Body of pancreas (tissue), 4 donors: ENCODE results near the gene ESYT2. TPM values are rescaled to one million over a fixed set of nuclear protein-coding genes. Genes with fewer than 3 reads are reported as not detected.

Source experiments
- ATAC-seq: fragments of 150-250 bp; one replicate; pipeline ENCODE4 v1.9.1; 2016
- DNase-seq, 4 donors: peaks; one replicate each; pipeline ENCODE4 v3.0.0-alpha.2; 2019
- H3K27ac ChIP-seq, 4 donors: fragments of 200-600 bp; sonication (generic); 1 replicate in 3 of 4; 2 replicates in 1 of 4; pipeline versions ENCODE4 v1.5.1 to v1.6.1; 2016 to 2019; ENCODE audit warnings: mild to moderate bottlenecking in 1 of 4, mixed read lengths in 1 of 4, moderate library complexity in 1 of 4
- H3K27me3 ChIP-seq, 2 donors: fragments of 200-600 bp; sonication (generic); one replicate each; pipeline ENCODE4 v1.6.0; 2016; ENCODE audit warnings: mild to moderate bottlenecking in 1 of 2
- H3K36me3 ChIP-seq, 2 donors: fragments of 200-600 bp; sonication (generic); replicated peaks in 1 of 2; 2 replicates each; pipeline ENCODE4 v1.5.1; 2016; ENCODE audit warnings: low read depth in 2 of 2; ENCODE audit not compliant: insufficient read depth in 1 of 2
- H3K4me1 ChIP-seq: fragments of 200-600 bp; sonication (generic); one replicate; pipeline ENCODE4 v1.6.0; 2016
- H3K4me3 ChIP-seq, 2 donors: fragments of 200-600 bp; sonication (generic); 1 replicate in 1 of 2; 2 replicates in 1 of 2; pipeline ENCODE4 v1.5.1; 2016 to 2019
- H3K9me3 ChIP-seq, 3 donors: fragments of 200-600 bp; sonication (generic); 1 replicate in 2 of 3; 2 replicates in 1 of 3; pipeline ENCODE4 v1.5.1; 2016
- CTCF ChIP-seq, 7 experiments: fragments of 450-650 bp in 4 of 7; fragments of 200-600 bp in 3 of 7; sonication (generic) in 3 of 7; IDR thresholded peaks; one replicate each; pipeline ENCODE4 v1.5.1; 2016 to 2019; ENCODE audit warnings: antibody characterized with exemption in 7 of 7
- POLR2A ChIP-seq, 3 donors: fragments of 450-650 bp; IDR thresholded peaks; one replicate each; pipeline ENCODE4 v1.6.1; 2016; ENCODE audit warnings: antibody characterized with exemption in 3 of 3, mild to moderate bottlenecking in 2 of 3
- WGBS, 2 donors: methylation state at CpG; one replicate each; pipeline ENCODE4 v1.1.5; 2017; 5-methylcytosine and 5-hydroxymethylcytosine counted together
- intact Hi-C: fragments of 100-400 bp; cut with DNase I; formaldehyde crosslinking; loops from one replicate; pipeline ENCODE4 v1.15.1; 2023
- total RNA-seq, 2 donors: library from RNA; depleted of rRNA; stranded (reverse); fragments of >200 nt; gene quantifications; one replicate each; pipeline ENCODE4 v1.1.0, GENCODE V29; 2016

Gene ESYT2
- total RNA-seq, 2 donors from 2014 or later, result 35.9 to 40.5 TPM

GRCh38 chr7:158685693-158686092 lies 143.6 kb downstream of the ESYT2 start:
- H3K27ac ChIP-seq, result no peak overlapping the region
- WGBS, 2 donors, result 94 to 96% methylated on average over 4 of the region's 4 CpGs

GRCh38 chr7:158684329-158684728 lies 145.0 kb downstream of the ESYT2 start:
- no peak for ATAC-seq
- TF ChIP-seq CTCF (IDR thresholded peaks at IDR 0.05) (no peak), POLR2A (IDR thresholded peaks at IDR 0.05) (no peak)
- no peaks in the 10 kb centered on the region for H3K9me3 ChIP-seq
- H3K36me3 ChIP-seq, result no peaks in the 10 kb centered on the region
- no peak overlapping the region for H3K27ac ChIP-seq
- WGBS, 2 donors, result 94 to 100% methylated on average over 1 of the region's 1 CpG
- DNase-seq, result no peak
- no peaks in the 10 kb centered on the region for H3K27me3 ChIP-seq
- intact Hi-C loops, result no loop called here
- no peaks in the 10 kb centered on the region for H3K4me1 ChIP-seq
- H3K4me3 ChIP-seq, result no peak overlapping the region

More at GRCh38 chr7:158685693-158686092, 143.6 kb downstream of the ESYT2 start:
- no peak for TF ChIP-seq POLR2A (IDR thresholded peaks at IDR 0.05)
- no peak for TF ChIP-seq CTCF (IDR thresholded peaks at IDR 0.05)
- DNase-seq (no peak), ATAC-seq (no peak)
- no peaks in the 10 kb centered on the region for H3K9me3 ChIP-seq
- H3K36me3 ChIP-seq, result no peaks in the 10 kb centered on the region
- H3K27me3 ChIP-seq, result no peaks in the 10 kb centered on the region
- H3K4me3 ChIP-seq, result no peak overlapping the region
- intact Hi-C loops, result no loop called here
- no peaks in the 10 kb centered on the region for H3K4me1 ChIP-seq

GRCh38 chr7:158683541-158683940 lies 145.8 kb downstream of the ESYT2 start:
- no peak for ATAC-seq
- DNase-seq, result no peak
- TF ChIP-seq POLR2A (IDR thresholded peaks at IDR 0.05) (no peak), CTCF (IDR thresholded peaks at IDR 0.05) (no peak)
- Histone ChIP-seq H3K4me1 (no peaks in the 10 kb centered on the region), H3K4me3 (no peak overlapping the region), H3K36me3 (no peaks in the 10 kb centered on the region), H3K9me3 (no peaks in the 10 kb centered on the region), H3K27ac (no peak overlapping the region), H3K27me3 (no peaks in the 10 kb centered on the region)
- intact Hi-C loops, result no loop called here
- WGBS, 2 donors, result 52 to 66% methylated on average over 2 of the region's 2 CpGs

GRCh38 chr7:158682456-158682855 lies 146.9 kb downstream of the ESYT2 start:
- Histone ChIP-seq H3K27me3 (no peaks in the 10 kb centered on the region), H3K27ac (no peak overlapping the region), H3K4me1 (no peaks in the 10 kb centered on the region), H3K4me3 (no peak overlapping the region), H3K9me3 (no peaks in the 10 kb centered on the region), H3K36me3 (no peaks in the 10 kb centered on the region)
- DNase-seq, result no peak
- intact Hi-C loops, result no loop called here
- ATAC-seq, result no peak
- TF ChIP-seq CTCF (IDR thresholded peaks at IDR 0.05) (no peak), POLR2A (IDR thresholded peaks at IDR 0.05) (no peak)

Other genes with a start within 250 kb of the ESYT2 start
- gene PTPRN2, start 241.7 kb downstream of the ESYT2 start, total RNA-seq, result 10 to 100 TPM; 31.6 to 76.1 TPM
- 1 to 10 TPM in 1 of 2 donors, under 1 TPM in 1; 0.66 to 8.8 TPM for gene NCAPG2, start 124.7 kb downstream of the ESYT2 start, total RNA-seq
- 10 to 100 TPM; 13.7 to 14.8 TPM for gene DYNC2I1, start 27.0 kb upstream of the ESYT2 start, total RNA-seq